CD14-positive monocyte (primary cell): ENCODE results near the gene BUB1. TPM values are rescaled to one million over a fixed set of nuclear protein-coding genes. Genes with fewer than 3 reads are reported as not detected.
A peak's percentile ranks its signal among the peaks of the same experiment; 100 is the strongest.

ENCODE experiments used
- DNase-seq, 3 donors: peaks; one replicate each; pipeline ENCODE4 v3.0.0-alpha.2; 2011 to 2022
- H2AFZ ChIP-seq: 2 replicates; pipeline ENCODE4 v1.6.0; 2012; ENCODE audit warnings: mild to moderate bottlenecking, low read depth, low read length, inconsistent platforms; ENCODE audit not compliant: insufficient read depth, poor library complexity, severe bottlenecking
- H3K27ac ChIP-seq, 2 donors: 1 replicate in 1 of 2; 2 replicates in 1 of 2; pipeline ENCODE4 v1.5.1; 2012 to 2013; ENCODE audit warnings: low read length in 2 of 2, control low read depth in 1 of 2, inconsistent platforms in 1 of 2, low read depth in 1 of 2, mild to moderate bottlenecking in 1 of 2
- H3K27me3 ChIP-seq, 2 donors: one replicate each; pipeline versions ENCODE4 v1.6.0 to v1.6.1; 2011 to 2013; ENCODE audit warnings: low read length in 2 of 2; ENCODE audit not compliant: control insufficient read depth in 2 of 2, insufficient read depth in 2 of 2
- H3K36me3 ChIP-seq, 2 donors: replicated peaks in 1 of 2; 1 replicate in 1 of 2; 2 replicates in 1 of 2; pipeline versions ENCODE4 v1.5.1 to v1.6.1; 2012 to 2013; ENCODE audit warnings: low read length in 2 of 2, control low read depth in 1 of 2, inconsistent platforms in 1 of 2, mild to moderate bottlenecking in 1 of 2; ENCODE audit not compliant: insufficient read depth in 2 of 2, control insufficient read depth in 1 of 2
- H3K4me1 ChIP-seq, 2 donors: 1 replicate in 1 of 2; 2 replicates in 1 of 2; pipeline versions ENCODE4 v1.5.1 to v1.6.1; 2012 to 2013; ENCODE audit warnings: low read length in 2 of 2, control low read depth in 1 of 2, inconsistent platforms in 1 of 2, mild to moderate bottlenecking in 1 of 2, moderate library complexity in 1 of 2; ENCODE audit not compliant: insufficient read depth in 2 of 2, control insufficient read depth in 1 of 2
- H3K4me2 ChIP-seq: replicated peaks from 2 replicates; pipeline ENCODE3; 2012; ENCODE audit warnings: low read length, moderate library complexity, mild to moderate bottlenecking; ENCODE audit not compliant: poor library complexity, severe bottlenecking; ENCODE audit errors: extremely low read depth
- H3K4me3 ChIP-seq, 3 experiments: fragments of 200-600 bp in 1 of 3; sonication (generic) in 1 of 3; replicated peaks in 1 of 3; 1 replicate in 2 of 3; 2 replicates in 1 of 3; pipeline ENCODE4 v1.5.1; 2011 to 2013; ENCODE audit warnings: low read length in 3 of 3, mild to moderate bottlenecking in 3 of 3, control low read depth in 2 of 3, low read depth in 2 of 3, inconsistent platforms in 1 of 3, moderate library complexity in 1 of 3
- H3K79me2 ChIP-seq: 2 replicates; pipeline ENCODE4 v1.6.0; 2012; ENCODE audit warnings: mild to moderate bottlenecking, control low read depth, inconsistent platforms, low read length, moderate library complexity; ENCODE audit not compliant: insufficient read depth
- H3K9ac ChIP-seq: 2 replicates; pipeline ENCODE4 v1.6.0; 2017; ENCODE audit warnings: low read length, mild to moderate bottlenecking; ENCODE audit not compliant: insufficient read depth, poor library complexity, severe bottlenecking
- H3K9me3 ChIP-seq, 2 donors: replicated peaks in 1 of 2; 1 replicate in 1 of 2; 2 replicates in 1 of 2; pipeline versions ENCODE4 v1.5.1 to v1.6.1; 2012 to 2013; ENCODE audit warnings: low read length in 2 of 2, control low read depth in 1 of 2; ENCODE audit not compliant: control insufficient read depth in 1 of 2, insufficient read depth in 1 of 2
- H4K20me1 ChIP-seq: 2 replicates; pipeline ENCODE4 v1.6.0; 2012; ENCODE audit warnings: mild to moderate bottlenecking, low read length, control low read depth, moderate library complexity; ENCODE audit not compliant: insufficient read depth
- H3K27ac Mint-ChIP-seq, 7 donors: one replicate each; pipeline ENCODE4 v1.8.0; 2020; ENCODE audit warnings: mild to moderate bottlenecking in 7 of 7, mixed read lengths in 7 of 7, moderate library complexity in 6 of 7, inconsistent platforms in 2 of 7
- H3K27me3 Mint-ChIP-seq, 3 donors: one replicate each; pipeline ENCODE4 v1.8.0; 2021 to 2022; ENCODE audit warnings: low read depth in 3 of 3, mild to moderate bottlenecking in 3 of 3, mixed read lengths in 3 of 3, moderate library complexity in 3 of 3, inconsistent platforms in 1 of 3
- H3K36me3 Mint-ChIP-seq, 2 donors: one replicate each; pipeline ENCODE4 v1.8.0; 2020; ENCODE audit warnings: mixed read lengths in 2 of 2, inconsistent platforms in 1 of 2, mild to moderate bottlenecking in 1 of 2
- H3K4me1 Mint-ChIP-seq: one replicate; pipeline ENCODE4 v1.8.0; 2020; ENCODE audit warnings: mild to moderate bottlenecking, mixed read lengths
- H3K4me3 Mint-ChIP-seq, 2 donors: one replicate each; pipeline ENCODE4 v1.8.0; 2020; ENCODE audit warnings: mild to moderate bottlenecking in 2 of 2, mixed read lengths in 2 of 2, moderate library complexity in 1 of 2
- H3K9me3 Mint-ChIP-seq, 7 donors: one replicate each; pipeline ENCODE4 v1.8.0; 2020 to 2022; ENCODE audit warnings: mixed read lengths in 7 of 7, mild to moderate bottlenecking in 6 of 7, moderate library complexity in 6 of 7, inconsistent platforms in 2 of 7
- CTCF ChIP-seq: fragments of 200-600 bp; IDR thresholded peaks from one replicate; pipeline ENCODE4 v1.8.0; 2022; ENCODE audit warnings: antibody characterized with exemption, mild to moderate bottlenecking
- WGBS: methylation state at CpG from one replicate; pipeline ENCODE4 v1.1.5; 2013; ENCODE audit warnings: missing lambda C conversion rate; ENCODE audit not compliant: insufficient coverage; 5-methylcytosine and 5-hydroxymethylcytosine counted together
- intact Hi-C, 2 donors: fragments of 100-400 bp; cut with micrococcal nuclease; formaldehyde crosslinking; loops; one replicate each; pipeline versions ENCODE4 v1.15.0 to v1.15.1; 2023
- polyA plus RNA-seq, 3 donors: library from polyadenylated mRNA; depleted of rRNA in 1 of 3; unstranded in 2 of 3; stranded (reverse) in 1 of 3; fragments of 300-500 nt in 2 of 3; fragments of >200 nt in 1 of 3; fragmentation: Illumina TruSeq in 2 of 3; gene quantifications; 1 replicate in 2 of 3; 2 replicates in 1 of 3; pipeline ENCODE4 v1.2.3, GENCODE V29; 2012 to 2021

The BUB1 gene
- polyA plus RNA-seq, 3 donors: 0.11 to 0.30 (median 0.24) TPM

GRCh38 chr2:110682872-110683271, 5.0 kb upstream of the BUB1 start:
- H3K4me3 ChIP-seq: no peak overlapping the region
- peaks cover 5% of the 10 kb centered on the region for H3K79me2 ChIP-seq
- no peak overlapping the region for H3K4me2 ChIP-seq
- no peaks in the 10 kb centered on the region for H3K36me3 ChIP-seq
- H3K4me1 ChIP-seq: peaks cover 10 to 14% of the 10 kb centered on the region in 2 donors
- TF ChIP-seq CTCF: no peak
- intact Hi-C loops: no loop called here
- Mint-ChIP-seq H3K27me3 (peaks cover 0 to 3% (median 0%) of the 10 kb centered on the region in 3 donors), H3K9me3 (peaks cover 1 to 16% (median 13%) of the 10 kb centered on the region in 7 donors), H3K4me3 (no peak overlapping the region), H3K4me1 (peaks cover 12% of the 10 kb centered on the region), H3K36me3 (no peaks in the 10 kb centered on the region), H3K27ac (peak overlapping the region in 1 of 7 donors; percentile 45)
- H3K9me3 ChIP-seq: peaks cover 11 to 14% of the 10 kb centered on the region in 2 donors
- H2AFZ ChIP-seq: no peak overlapping the region
- H3K27ac ChIP-seq: no peak overlapping the region
- H3K9ac ChIP-seq: no peak overlapping the region
- H3K27me3 ChIP-seq: no peaks in the 10 kb centered on the region
- no peak for DNase-seq
- WGBS: no CpG with 5 or more reads among the region's 1 CpG
- H4K20me1 ChIP-seq: no peaks in the 10 kb centered on the region

- H3K36me3 Mint-ChIP-seq: no peaks in the 10 kb centered on the region
- peaks cover 14% of the 10 kb centered on the region for H3K4me1 Mint-ChIP-seq
- Histone ChIP-seq H3K27me3 (no peaks in the 10 kb centered on the region), H3K4me1 (peaks cover 15 to 20% of the 10 kb centered on the region in 2 donors), H3K4me3 (no peak overlapping the region), H2AFZ (no peak overlapping the region), H3K4me2 (no peak overlapping the region), H3K9me3 (peaks cover 5 to 9% of the 10 kb centered on the region in 2 donors), H3K36me3 (no peaks in the 10 kb centered on the region), H3K27ac (no peak overlapping the region), H4K20me1 (no peaks in the 10 kb centered on the region), H3K79me2 (peaks cover 11% of the 10 kb centered on the region), H3K9ac (no peak overlapping the region)
- no peak overlapping the region for H3K4me3 Mint-ChIP-seq
- peaks cover 0 to 3% (median 0%) of the 10 kb centered on the region in 3 donors for H3K27me3 Mint-ChIP-seq
- peak overlapping the region in 1 of 7 donors; percentile 21 for H3K27ac Mint-ChIP-seq
- intact Hi-C loops: no loop called here
- DNase-seq: no peak
- 98% methylated on average over 9 of the region's 10 CpGs for WGBS
- TF ChIP-seq CTCF: no peak
- peaks cover 0 to 10% (median 7%) of the 10 kb centered on the region in 7 donors for H3K9me3 Mint-ChIP-seq
Measured at GRCh38 chr2:110682267-110682666, 4.4 kb upstream of the BUB1 start.
